ENCODE results near the gene OR9Q1.

OR9Q1 gene

GRCh38 chr11:58164389-58164788, 140.7 kb downstream of the OR9Q1 start:
- no peaks in the 10 kb centered on the region for H3K79me2 ChIP-seq (ENCODE audit: insufficient read depth, low read length)
- no peaks in the 10 kb centered on the region for H3K4me1 ChIP-seq (ENCODE audit: insufficient read depth, low read length)
- ATAC-seq (ENCODE audit: insufficient read depth, low read depth), result no peak
- no peak overlapping the region for H2AFZ ChIP-seq (ENCODE audit: low read depth, low read length)
- peaks cover 5% of the 10 kb centered on the region for H3K27me3 ChIP-seq (ENCODE audit: insufficient read depth, low read length, poor library complexity)
- TF ChIP-seq EZH2 (IDR thresholded peaks at IDR 0.05; ENCODE audit: borderline replicate concordance, low read depth, low read length, severe bottlenecking) (no peak), CTCF (IDR thresholded peaks at IDR 0.05; ENCODE audit: borderline replicate concordance, extremely low read depth, low read length, poor library complexity, severe bottlenecking) (no peak)
- H3K27ac ChIP-seq (ENCODE audit: low read length), result no peak overlapping the region
- H3K4me3 ChIP-seq (ENCODE audit: low read depth in 1 of 2, low read length in 2 of 2), result no peak overlapping the region
- no peak overlapping the region for H3K9ac ChIP-seq (ENCODE audit: low read depth, low read length)
- no peak for DNase-seq
- no peaks in the 10 kb centered on the region for H3K36me3 ChIP-seq (ENCODE audit: insufficient read depth, low read length)
- H3K4me2 ChIP-seq (ENCODE audit: insufficient read depth, low read length), result no peak overlapping the region
- no peaks in the 10 kb centered on the region for H4K20me1 ChIP-seq (ENCODE audit: insufficient read depth, low read length)
- H3K9me3 ChIP-seq (ENCODE audit: insufficient read depth, low read length, severe bottlenecking), result no peaks in the 10 kb centered on the region

GRCh38 chr11:58164990-58165389, 141.3 kb downstream of the OR9Q1 start:
- Histone ChIP-seq H3K9ac (ENCODE audit: low read depth, low read length) (no peak overlapping the region), H3K4me2 (ENCODE audit: insufficient read depth, low read length) (no peak overlapping the region)

GRCh38 chr11:58165504-58166106, 141.9 kb downstream of the OR9Q1 start:
- no peak overlapping the region for H3K9ac ChIP-seq (ENCODE audit: low read depth, low read length)
- H3K79me2 ChIP-seq (ENCODE audit: insufficient read depth, low read length), result no peaks in the 10 kb centered on the region
- H3K4me2 ChIP-seq (ENCODE audit: insufficient read depth, low read length), result no peak overlapping the region
- peaks cover 5% of the 10 kb centered on the region for H3K27me3 ChIP-seq (ENCODE audit: insufficient read depth, low read length, poor library complexity)
- ATAC-seq (ENCODE audit: insufficient read depth, low read depth), result no peak
- no peaks in the 10 kb centered on the region for H3K4me1 ChIP-seq (ENCODE audit: insufficient read depth, low read length)
- TF ChIP-seq CTCF (IDR thresholded peaks at IDR 0.05; ENCODE audit: borderline replicate concordance, extremely low read depth, low read length, poor library complexity, severe bottlenecking), result no peak
- no peak for TF ChIP-seq EZH2 (IDR thresholded peaks at IDR 0.05; ENCODE audit: borderline replicate concordance, low read depth, low read length, severe bottlenecking)
- no peaks in the 10 kb centered on the region for H4K20me1 ChIP-seq (ENCODE audit: insufficient read depth, low read length)
- H3K27ac ChIP-seq (ENCODE audit: low read length), result no peak overlapping the region
- no peak for DNase-seq
- H3K9me3 ChIP-seq (ENCODE audit: insufficient read depth, low read length, severe bottlenecking), result no peaks in the 10 kb centered on the region
- no peak overlapping the region for H3K4me3 ChIP-seq (ENCODE audit: low read depth in 1 of 2, low read length in 2 of 2)
- no peak overlapping the region for H2AFZ ChIP-seq (ENCODE audit: low read depth, low read length)
- H3K36me3 ChIP-seq (ENCODE audit: insufficient read depth, low read length), result no peaks in the 10 kb centered on the region

More at GRCh38 chr11:58164990-58165389, 141.3 kb downstream of the OR9Q1 start:
- H3K79me2 ChIP-seq (ENCODE audit: insufficient read depth, low read length), result no peaks in the 10 kb centered on the region
- DNase-seq (no peak), ATAC-seq (ENCODE audit: insufficient read depth, low read depth) (no peak)
- H3K27ac ChIP-seq (ENCODE audit: low read length), result no peak overlapping the region
- H3K4me3 ChIP-seq (ENCODE audit: low read depth in 1 of 2, low read length in 2 of 2), result no peak overlapping the region
- peaks cover 5% of the 10 kb centered on the region for H3K27me3 ChIP-seq (ENCODE audit: insufficient read depth, low read length, poor library complexity)
- no peak overlapping the region for H2AFZ ChIP-seq (ENCODE audit: low read depth, low read length)
- H4K20me1 ChIP-seq (ENCODE audit: insufficient read depth, low read length), result no peaks in the 10 kb centered on the region
- TF ChIP-seq CTCF (IDR thresholded peaks at IDR 0.05; ENCODE audit: borderline replicate concordance, extremely low read depth, low read length, poor library complexity, severe bottlenecking), result no peak
- TF ChIP-seq EZH2 (IDR thresholded peaks at IDR 0.05; ENCODE audit: borderline replicate concordance, low read depth, low read length, severe bottlenecking), result no peak
- no peaks in the 10 kb centered on the region for H3K9me3 ChIP-seq (ENCODE audit: insufficient read depth, low read length, severe bottlenecking)
- no peaks in the 10 kb centered on the region for H3K36me3 ChIP-seq (ENCODE audit: insufficient read depth, low read length)
- no peaks in the 10 kb centered on the region for H3K4me1 ChIP-seq (ENCODE audit: insufficient read depth, low read length)

Data from DND-41 (cell line).